SK-N-MC (cell line): ENCODE results near the gene ARHGAP28.

ENCODE experiments used
- EZH2 ChIP-seq: fragments of 200-600 bp; sonication (generic); IDR thresholded peaks from one replicate; pipeline ENCODE4 v1.6.1; 2017; ENCODE audit warnings: antibody characterized with exemption
- POLR2AphosphoS5 ChIP-seq: IDR thresholded peaks from 2 replicates; pipeline ENCODE4 v1.6.1; 2012; ENCODE audit warnings: mild to moderate bottlenecking, low read depth, low read length, borderline replicate concordance

GRCh38 chr18:6859676-6860422 lies 130.3 kb downstream of the ARHGAP28 start:
- TF ChIP-seq POLR2AphosphoS5: no peak
- no peak for TF ChIP-seq EZH2
